IMR-90 (cell line): ENCODE data around the gene RUNX2. TPM values are rescaled to one million over a fixed set of nuclear protein-coding genes. Genes with fewer than 3 reads are reported as not detected.

ENCODE experiments used
- ATAC-seq: fragments of 200-7000 bp; cut with Tn5 transposase; 2 replicates; pipeline ENCODE4 v1.9.1; 2020; ENCODE audit warnings: low read depth, mild to moderate bottlenecking, moderate library complexity
- BruUV-seq: library from RNA; stranded (reverse); fragments of 400-500 nt; replicated peaks from 2 replicates; lab custom pipeline; 2021; lab: Mats Ljungman, UMichigan
- CTCF ChIA-PET: fragments of 300-600 bp; formaldehyde crosslinking; extraction: SDS; loops from one replicate; lab custom pipeline; 2021; ENCODE audit warnings: antibody characterized with exemption; lab: Yijun Ruan, JAX
- POLR2A ChIA-PET: fragments of 300-600 bp; sonication (Branson Sonifier 250); formaldehyde crosslinking; loops from one replicate; lab custom pipeline; 2022; ENCODE audit warnings: antibody characterized with exemption; ENCODE audit not compliant: unreplicated experiment; lab: Charles Lee
- DNase-seq: peaks from one replicate; pipeline ENCODE4 v3.0.0; 2013
- H2AFZ ChIP-seq: replicated peaks from 2 replicates; pipeline ENCODE3; 2013; ENCODE audit warnings: low read length, mild to moderate bottlenecking; ENCODE audit not compliant: poor library complexity
- H2AK5ac ChIP-seq: 2 replicates; pipeline ENCODE4 v1.6.1; 2013; ENCODE audit warnings: low read depth, low read length, inconsistent platforms
- H2AK9ac ChIP-seq: replicated peaks from 2 replicates; pipeline ENCODE3; 2013; ENCODE audit warnings: mild to moderate bottlenecking, low read depth, low read length, moderate library complexity; ENCODE audit not compliant: poor library complexity
- H2BK120ac ChIP-seq: 2 replicates; pipeline ENCODE4 v1.6.1; 2013; ENCODE audit warnings: low read depth, low read length, inconsistent platforms
- H2BK15ac ChIP-seq: 3 replicates; pipeline ENCODE4 v1.6.1; 2013; ENCODE audit warnings: low read depth, low read length, inconsistent platforms
- H2BK20ac ChIP-seq: 2 replicates; pipeline ENCODE4 v1.6.1; 2013; ENCODE audit warnings: low read depth, mild to moderate bottlenecking, inconsistent platforms, low read length, moderate library complexity
- H2BK5ac ChIP-seq: 2 replicates; pipeline ENCODE4 v1.6.1; 2013; ENCODE audit warnings: mild to moderate bottlenecking, low read depth, low read length, inconsistent platforms; ENCODE audit not compliant: poor library complexity, severe bottlenecking
- H3K14ac ChIP-seq: replicated peaks from 2 replicates; pipeline ENCODE4 v1.6.1; 2013; ENCODE audit warnings: low read depth, low read length, inconsistent platforms
- H3K18ac ChIP-seq: 2 replicates; pipeline ENCODE4 v1.6.1; 2013; ENCODE audit warnings: low read depth, low read length, control low read depth
- H3K23ac ChIP-seq: 2 replicates; pipeline ENCODE4 v1.6.1; 2013; ENCODE audit warnings: low read depth, low read length, inconsistent platforms
- H3K27ac ChIP-seq: 2 replicates; pipeline ENCODE4 v1.5.1; 2013; ENCODE audit warnings: mild to moderate bottlenecking, control low read depth, low read length; ENCODE audit not compliant: insufficient read depth
- H3K27me3 ChIP-seq: 2 replicates; pipeline ENCODE4 v1.6.1; 2013; ENCODE audit warnings: low read length; ENCODE audit not compliant: control insufficient read depth, insufficient read depth
- H3K36me3 ChIP-seq: 2 replicates; pipeline ENCODE4 v1.6.1; 2013; ENCODE audit warnings: low read length, mixed read lengths; ENCODE audit not compliant: control insufficient read depth, insufficient read depth
- H3K4ac ChIP-seq: 2 replicates; pipeline ENCODE4 v1.6.1; 2013; ENCODE audit warnings: low read depth, low read length, inconsistent platforms
- H3K4me1 ChIP-seq: 2 replicates; pipeline ENCODE4 v1.6.1; 2013; ENCODE audit warnings: low read length, mixed read lengths; ENCODE audit not compliant: control insufficient read depth, insufficient read depth
- H3K4me2 ChIP-seq: 2 replicates; pipeline ENCODE4 v1.6.1; 2013; ENCODE audit warnings: low read depth, mild to moderate bottlenecking, control low read depth, low read length, moderate library complexity
- H3K4me3 ChIP-seq: 2 replicates; pipeline ENCODE4 v1.5.1; 2013; ENCODE audit warnings: low read depth, mild to moderate bottlenecking, control low read depth, low read length, moderate library complexity; ENCODE audit not compliant: insufficient read depth
- H3K56ac ChIP-seq: 2 replicates; pipeline ENCODE4 v1.6.1; 2013; ENCODE audit warnings: low read length, inconsistent platforms; ENCODE audit not compliant: insufficient read depth; ENCODE audit errors: extremely low read depth
- H3K79me1 ChIP-seq, 2 experiments: 2 replicates each; pipeline ENCODE4 v1.6.1; 2013; ENCODE audit warnings: low read length in 2 of 2, inconsistent platforms in 1 of 2, low read depth in 1 of 2
- H3K9ac ChIP-seq: 2 replicates; pipeline ENCODE4 v1.6.1; 2013; ENCODE audit warnings: low read depth, low read length, control low read depth
- H3K9me1 ChIP-seq: 2 replicates; pipeline ENCODE4 v1.6.1; 2013; ENCODE audit warnings: low read length, inconsistent platforms; ENCODE audit not compliant: insufficient read depth
- H3K9me3 ChIP-seq: 2 replicates; pipeline ENCODE4 v1.6.1; 2013; ENCODE audit warnings: low read length; ENCODE audit not compliant: control insufficient read depth, insufficient read depth
- H4K20me1 ChIP-seq: 2 replicates; pipeline ENCODE4 v1.6.1; 2013; ENCODE audit warnings: low read length, inconsistent platforms; ENCODE audit not compliant: insufficient read depth
- H4K5ac ChIP-seq: 2 replicates; pipeline ENCODE4 v1.6.1; 2013; ENCODE audit warnings: mild to moderate bottlenecking, low read depth, low read length, control low read depth
- H4K8ac ChIP-seq, 2 experiments: 2 replicates each; pipeline ENCODE4 v1.6.1; 2013; ENCODE audit warnings: low read depth in 2 of 2, low read length in 2 of 2, control low read depth in 1 of 2, inconsistent platforms in 1 of 2
- H4K91ac ChIP-seq: 2 replicates; pipeline ENCODE4 v1.6.1; 2013; ENCODE audit warnings: low read depth, low read length, inconsistent platforms; ENCODE audit not compliant: insufficient read depth
- BHLHE40 ChIP-seq: fragments of 150-350 bp; IDR thresholded peaks from 2 replicates; pipeline ENCODE4 v1.6.1; 2016; ENCODE audit warnings: mild to moderate bottlenecking, low read depth, low read length
- CEBPB ChIP-seq: IDR thresholded peaks from 2 replicates; pipeline ENCODE4 v1.6.1; 2012; ENCODE audit warnings: low read depth, low read length, improper control_type of control experiment
- ELK1 ChIP-seq: fragments of 150-350 bp; IDR thresholded peaks from 2 replicates; pipeline ENCODE4 v1.6.1; 2016; ENCODE audit warnings: low read depth, mild to moderate bottlenecking, low read length, moderate library complexity, borderline replicate concordance
- MAFK ChIP-seq: IDR thresholded peaks from 2 replicates; pipeline ENCODE4 v1.6.1; 2012; ENCODE audit warnings: low read depth, low read length, improper control_type of control experiment
- NFE2L2 ChIP-seq: fragments of 150-350 bp; IDR thresholded peaks from 2 replicates; pipeline ENCODE4 v1.6.1; 2016; ENCODE audit warnings: low read depth, mild to moderate bottlenecking, low read length
- RAD21 ChIP-seq: IDR thresholded peaks from 2 replicates; pipeline ENCODE4 v1.6.1; 2012; ENCODE audit warnings: low read length, improper control_type of control experiment
- RCOR1 ChIP-seq: IDR thresholded peaks from 2 replicates; pipeline ENCODE4 v1.6.1; 2012; ENCODE audit warnings: mild to moderate bottlenecking, low read length, improper control_type of control experiment; ENCODE audit not compliant: insufficient replicate concordance
- USF2 ChIP-seq: fragments of 150-350 bp; IDR thresholded peaks from 2 replicates; pipeline ENCODE4 v1.6.1; 2017; ENCODE audit warnings: mild to moderate bottlenecking, antibody characterized with exemption, low read length, low read depth
- WGBS, 2 experiments: methylation state at CpG; one replicate each; pipeline versions ENCODE4 v1.1.5 to v1.1.7; 2013; ENCODE audit warnings: missing lambda C conversion rate in 2 of 2; ENCODE audit not compliant: insufficient read length in 1 of 2; ENCODE audit errors: extremely low coverage in 2 of 2; 5-methylcytosine and 5-hydroxymethylcytosine counted together
- dilution Hi-C: fragments of 300-500 bp; cut with HindIII; formaldehyde crosslinking; loops from one replicate; pipeline ENCODE4 v1.14.3; 2018; ENCODE audit warnings: low sequenced_read_pairs; ENCODE audit not compliant: unreplicated experiment
- in situ Hi-C: fragments of 300-500 bp; cut with MboI; formaldehyde crosslinking; loops from 3 replicates; pipeline ENCODE4 v1.14.3; 2019; ENCODE audit warnings: low sequenced_read_pairs, inconsistent platforms, mixed read lengths
- intact Hi-C: fragments of 100-400 bp; cut with micrococcal nuclease; formaldehyde crosslinking; loops from 2 replicates; pipeline ENCODE4 v1.10.0; 2022
- polyA plus RNA-seq, 3 experiments: library from polyadenylated mRNA; depleted of rRNA; stranded (reverse); fragments of >200 nt; gene quantifications; 2 replicates each; pipeline ENCODE4 v1.2.3, GENCODE V29; 2012; ENCODE audit warnings: low replicate concordance in 1 of 3
- total RNA-seq: library from RNA; depleted of rRNA; stranded (reverse); fragments of >200 nt; gene quantifications from 2 replicates; pipeline ENCODE4 v1.2.3, GENCODE V29; 2012

The RUNX2 gene
- total and polyA plus RNA-seq, 2 of the 4 experiments (the other 2 are of a cell fraction): 2.3 to 4.7 TPM

- H2AK5ac ChIP-seq: no peak overlapping the region
- H4K8ac ChIP-seq: no peak overlapping the region
- H3K14ac ChIP-seq: no peak overlapping the region; the same call in 1 of the 2 replicates
- BruUV-seq: no TSS peak
- H3K4me1 ChIP-seq: no peaks in the 10 kb centered on the region; the same call in 1 of the 2 replicates
- no peak overlapping the region for H3K27ac ChIP-seq
- dilution Hi-C loops (no loop called here), in situ Hi-C loops (no loop called here), intact Hi-C loops (no loop called here)
- H3K4me3 ChIP-seq: no peak overlapping the region
- no peak for DNase-seq
- no peak for TF ChIP-seq MAFK
- TF ChIP-seq RCOR1: no peak
- TF ChIP-seq USF2: no peak
- TF ChIP-seq ELK1: no peak
- no peak for TF ChIP-seq NFE2L2
- TF ChIP-seq RAD21: no peak
- no peak for TF ChIP-seq BHLHE40
- no peak for TF ChIP-seq CEBPB
- H2BK20ac ChIP-seq: no peak overlapping the region
- no peak overlapping the region for H2BK120ac ChIP-seq
- H4K91ac ChIP-seq: no peak overlapping the region
- H3K79me1 ChIP-seq: no peaks in the 10 kb centered on the region
- CTCF ChIA-PET: no interaction called here
- no peak overlapping the region for H3K9ac ChIP-seq
- WGBS, 2 experiments: 79% methylated on average over 2 of the region's 8 CpGs; no CpG with 5 or more reads in 1 of the 2 experiments
- no peak for ATAC-seq
- H3K27me3 ChIP-seq: no peaks in the 10 kb centered on the region
- H3K36me3 ChIP-seq: no peaks in the 10 kb centered on the region
- H3K4me2 ChIP-seq: no peak overlapping the region
- no peak overlapping the region for H2BK15ac ChIP-seq
- POLR2A ChIA-PET: no interaction called here
- no peak overlapping the region for H3K56ac ChIP-seq
- H3K18ac ChIP-seq: no peak overlapping the region
- no peaks in the 10 kb centered on the region for H4K20me1 ChIP-seq
- no peak overlapping the region for H3K4ac ChIP-seq
- peaks cover 5% of the 10 kb centered on the region; the same call in 1 of the 2 replicates for H3K9me1 ChIP-seq
- peak overlapping the region; percentile 15 for H2AFZ ChIP-seq
- no peak overlapping the region for H3K23ac ChIP-seq
- H2AK9ac ChIP-seq: no peak overlapping the region
- no peak overlapping the region for H2BK5ac ChIP-seq
- H3K9me3 ChIP-seq: peaks cover under 1% of the 10 kb centered on the region
- no peak overlapping the region for H4K5ac ChIP-seq
Observed at GRCh38 chr6:45686841-45687569, 358.9 kb downstream of the RUNX2 start.
